SH-SY5Y (cell line): ENCODE results near the gene SCYL1.

Experiments used
- GATA2 ChIP-seq: IDR thresholded peaks from 2 replicates; pipeline ENCODE4 v1.6.1; 2011; ENCODE audit warnings: mild to moderate bottlenecking, low read depth, low read length
- GATA3 ChIP-seq: IDR thresholded peaks from 2 replicates; pipeline ENCODE4 v1.6.1; 2011; ENCODE audit warnings: low read depth, mild to moderate bottlenecking, low read length, moderate library complexity

DNA sequence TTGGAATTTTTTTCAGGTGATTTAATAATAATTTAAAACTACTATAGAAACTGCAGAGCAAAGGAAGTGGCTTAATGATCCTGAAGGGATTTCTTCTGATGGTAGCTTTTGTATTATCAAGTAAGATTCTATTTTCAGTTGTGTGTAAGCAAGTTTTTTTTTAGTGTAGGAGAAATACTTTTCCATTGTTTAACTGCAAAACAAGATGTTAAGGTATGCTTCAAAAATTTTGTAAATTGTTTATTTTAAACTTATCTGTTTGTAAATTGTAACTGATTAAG, 22.7 kb upstream of the SCYL1 start:
- no peak for TF ChIP-seq GATA3
- no peak for TF ChIP-seq GATA2
